IMR-90 (cell line): Measurements from ENCODE around the gene SLC23A1. TPM values are rescaled to one million over a fixed set of nuclear protein-coding genes. Genes with fewer than 3 reads are reported as not detected.

Experiments used
- ATAC-seq: fragments of 200-7000 bp; cut with Tn5 transposase; 2 replicates; pipeline ENCODE4 v1.9.1; 2020; ENCODE audit warnings: low read depth, mild to moderate bottlenecking, moderate library complexity
- BruUV-seq: library from RNA; stranded (reverse); fragments of 400-500 nt; replicated peaks from 2 replicates; lab custom pipeline; 2021; lab: Mats Ljungman, UMichigan
- CTCF ChIA-PET: fragments of 300-600 bp; formaldehyde crosslinking; extraction: SDS; loops from one replicate; lab custom pipeline; 2021; ENCODE audit warnings: antibody characterized with exemption; lab: Yijun Ruan, JAX
- POLR2A ChIA-PET: fragments of 300-600 bp; sonication (Branson Sonifier 250); formaldehyde crosslinking; loops from one replicate; lab custom pipeline; 2022; ENCODE audit warnings: antibody characterized with exemption; ENCODE audit not compliant: unreplicated experiment; lab: Charles Lee
- DNase-seq: peaks from one replicate; pipeline ENCODE4 v3.0.0; 2013
- H2AFZ ChIP-seq: replicated peaks from 2 replicates; pipeline ENCODE3; 2013; ENCODE audit warnings: low read length, mild to moderate bottlenecking; ENCODE audit not compliant: poor library complexity
- H2AK5ac ChIP-seq: 2 replicates; pipeline ENCODE4 v1.6.1; 2013; ENCODE audit warnings: low read depth, low read length, inconsistent platforms
- H2AK9ac ChIP-seq: replicated peaks from 2 replicates; pipeline ENCODE3; 2013; ENCODE audit warnings: mild to moderate bottlenecking, low read depth, low read length, moderate library complexity; ENCODE audit not compliant: poor library complexity
- H2BK120ac ChIP-seq: 2 replicates; pipeline ENCODE4 v1.6.1; 2013; ENCODE audit warnings: low read depth, low read length, inconsistent platforms
- H2BK15ac ChIP-seq: 3 replicates; pipeline ENCODE4 v1.6.1; 2013; ENCODE audit warnings: low read depth, low read length, inconsistent platforms
- H2BK20ac ChIP-seq: 2 replicates; pipeline ENCODE4 v1.6.1; 2013; ENCODE audit warnings: low read depth, mild to moderate bottlenecking, inconsistent platforms, low read length, moderate library complexity
- H2BK5ac ChIP-seq: 2 replicates; pipeline ENCODE4 v1.6.1; 2013; ENCODE audit warnings: mild to moderate bottlenecking, low read depth, low read length, inconsistent platforms; ENCODE audit not compliant: poor library complexity, severe bottlenecking
- H3K14ac ChIP-seq: replicated peaks from 2 replicates; pipeline ENCODE4 v1.6.1; 2013; ENCODE audit warnings: low read depth, low read length, inconsistent platforms
- H3K18ac ChIP-seq: 2 replicates; pipeline ENCODE4 v1.6.1; 2013; ENCODE audit warnings: low read depth, low read length, control low read depth
- H3K23ac ChIP-seq: 2 replicates; pipeline ENCODE4 v1.6.1; 2013; ENCODE audit warnings: low read depth, low read length, inconsistent platforms
- H3K27ac ChIP-seq: 2 replicates; pipeline ENCODE4 v1.5.1; 2013; ENCODE audit warnings: mild to moderate bottlenecking, control low read depth, low read length; ENCODE audit not compliant: insufficient read depth
- H3K27me3 ChIP-seq: 2 replicates; pipeline ENCODE4 v1.6.1; 2013; ENCODE audit warnings: low read length; ENCODE audit not compliant: control insufficient read depth, insufficient read depth
- H3K36me3 ChIP-seq: 2 replicates; pipeline ENCODE4 v1.6.1; 2013; ENCODE audit warnings: low read length, mixed read lengths; ENCODE audit not compliant: control insufficient read depth, insufficient read depth
- H3K4ac ChIP-seq: 2 replicates; pipeline ENCODE4 v1.6.1; 2013; ENCODE audit warnings: low read depth, low read length, inconsistent platforms
- H3K4me1 ChIP-seq: 2 replicates; pipeline ENCODE4 v1.6.1; 2013; ENCODE audit warnings: low read length, mixed read lengths; ENCODE audit not compliant: control insufficient read depth, insufficient read depth
- H3K4me2 ChIP-seq: 2 replicates; pipeline ENCODE4 v1.6.1; 2013; ENCODE audit warnings: low read depth, mild to moderate bottlenecking, control low read depth, low read length, moderate library complexity
- H3K4me3 ChIP-seq: 2 replicates; pipeline ENCODE4 v1.5.1; 2013; ENCODE audit warnings: low read depth, mild to moderate bottlenecking, control low read depth, low read length, moderate library complexity; ENCODE audit not compliant: insufficient read depth
- H3K56ac ChIP-seq: 2 replicates; pipeline ENCODE4 v1.6.1; 2013; ENCODE audit warnings: low read length, inconsistent platforms; ENCODE audit not compliant: insufficient read depth; ENCODE audit errors: extremely low read depth
- H3K79me1 ChIP-seq, 2 experiments: 2 replicates each; pipeline ENCODE4 v1.6.1; 2013; ENCODE audit warnings: low read length in 2 of 2, inconsistent platforms in 1 of 2, low read depth in 1 of 2
- H3K9ac ChIP-seq: 2 replicates; pipeline ENCODE4 v1.6.1; 2013; ENCODE audit warnings: low read depth, low read length, control low read depth
- H3K9me1 ChIP-seq: 2 replicates; pipeline ENCODE4 v1.6.1; 2013; ENCODE audit warnings: low read length, inconsistent platforms; ENCODE audit not compliant: insufficient read depth
- H3K9me3 ChIP-seq: 2 replicates; pipeline ENCODE4 v1.6.1; 2013; ENCODE audit warnings: low read length; ENCODE audit not compliant: control insufficient read depth, insufficient read depth
- H4K20me1 ChIP-seq: 2 replicates; pipeline ENCODE4 v1.6.1; 2013; ENCODE audit warnings: low read length, inconsistent platforms; ENCODE audit not compliant: insufficient read depth
- H4K5ac ChIP-seq: 2 replicates; pipeline ENCODE4 v1.6.1; 2013; ENCODE audit warnings: mild to moderate bottlenecking, low read depth, low read length, control low read depth
- H4K8ac ChIP-seq, 2 experiments: 2 replicates each; pipeline ENCODE4 v1.6.1; 2013; ENCODE audit warnings: low read depth in 2 of 2, low read length in 2 of 2, control low read depth in 1 of 2, inconsistent platforms in 1 of 2
- H4K91ac ChIP-seq: 2 replicates; pipeline ENCODE4 v1.6.1; 2013; ENCODE audit warnings: low read depth, low read length, inconsistent platforms; ENCODE audit not compliant: insufficient read depth
- BHLHE40 ChIP-seq: fragments of 150-350 bp; IDR thresholded peaks from 2 replicates; pipeline ENCODE4 v1.6.1; 2016; ENCODE audit warnings: mild to moderate bottlenecking, low read depth, low read length
- CHD1 ChIP-seq: IDR thresholded peaks from 2 replicates; pipeline ENCODE4 v1.6.1; 2012; ENCODE audit warnings: low read depth, low read length, improper control_type of control experiment
- CTCF ChIP-seq: conservative IDR thresholded peaks from 2 replicates; pipeline ENCODE4 v1.5.1; 2012; ENCODE audit warnings: mild to moderate bottlenecking, low read depth, low read length, improper control_type of control experiment
- FOS ChIP-seq: fragments of 150-350 bp; IDR thresholded peaks from 2 replicates; pipeline ENCODE4 v1.6.1; 2016; ENCODE audit warnings: low read depth, low read length
- MAFK ChIP-seq: IDR thresholded peaks from 2 replicates; pipeline ENCODE4 v1.6.1; 2012; ENCODE audit warnings: low read depth, low read length, improper control_type of control experiment
- MAZ ChIP-seq: IDR thresholded peaks from 2 replicates; pipeline ENCODE4 v1.6.1; 2012; ENCODE audit warnings: low read depth, mild to moderate bottlenecking, low read length, improper control_type of control experiment, moderate library complexity, borderline replicate concordance
- MXI1 ChIP-seq: IDR thresholded peaks from 2 replicates; pipeline ENCODE4 v1.6.1; 2012; ENCODE audit warnings: low read depth, mild to moderate bottlenecking, low read length, moderate library complexity, borderline replicate concordance
- NFE2L2 ChIP-seq: fragments of 150-350 bp; IDR thresholded peaks from 2 replicates; pipeline ENCODE4 v1.6.1; 2016; ENCODE audit warnings: low read depth, mild to moderate bottlenecking, low read length
- POLR2A ChIP-seq: IDR thresholded peaks from 2 replicates; pipeline ENCODE4 v1.6.1; 2012; ENCODE audit warnings: mild to moderate bottlenecking, low read depth, low read length
- RAD21 ChIP-seq: IDR thresholded peaks from 2 replicates; pipeline ENCODE4 v1.6.1; 2012; ENCODE audit warnings: low read length, improper control_type of control experiment
- RCOR1 ChIP-seq: IDR thresholded peaks from 2 replicates; pipeline ENCODE4 v1.6.1; 2012; ENCODE audit warnings: mild to moderate bottlenecking, low read length, improper control_type of control experiment; ENCODE audit not compliant: insufficient replicate concordance
- RFX5 ChIP-seq: IDR thresholded peaks from 2 replicates; pipeline ENCODE4 v1.8.0; 2012; ENCODE audit warnings: low read depth, mild to moderate bottlenecking, low read length, moderate library complexity
- SMC3 ChIP-seq: fragments of 150-350 bp; IDR thresholded peaks from 2 replicates; pipeline ENCODE4 v1.6.1; 2016; ENCODE audit warnings: low read depth, mild to moderate bottlenecking, antibody characterized with exemption, low read length, moderate library complexity
- USF2 ChIP-seq: fragments of 150-350 bp; IDR thresholded peaks from 2 replicates; pipeline ENCODE4 v1.6.1; 2017; ENCODE audit warnings: mild to moderate bottlenecking, antibody characterized with exemption, low read length, low read depth
- WGBS, 2 experiments: methylation state at CpG; one replicate each; pipeline versions ENCODE4 v1.1.5 to v1.1.7; 2013; ENCODE audit warnings: missing lambda C conversion rate in 2 of 2; ENCODE audit not compliant: insufficient read length in 1 of 2; ENCODE audit errors: extremely low coverage in 2 of 2; 5-methylcytosine and 5-hydroxymethylcytosine counted together
- dilution Hi-C: fragments of 300-500 bp; cut with HindIII; formaldehyde crosslinking; loops from one replicate; pipeline ENCODE4 v1.14.3; 2018; ENCODE audit warnings: low sequenced_read_pairs; ENCODE audit not compliant: unreplicated experiment
- in situ Hi-C: fragments of 300-500 bp; cut with MboI; formaldehyde crosslinking; loops from 3 replicates; pipeline ENCODE4 v1.14.3; 2019; ENCODE audit warnings: low sequenced_read_pairs, inconsistent platforms, mixed read lengths
- intact Hi-C: fragments of 100-400 bp; cut with micrococcal nuclease; formaldehyde crosslinking; loops from 2 replicates; pipeline ENCODE4 v1.10.0; 2022
- polyA plus RNA-seq, 3 experiments: library from polyadenylated mRNA; depleted of rRNA; stranded (reverse); fragments of >200 nt; gene quantifications; 2 replicates each; pipeline ENCODE4 v1.2.3, GENCODE V29; 2012; ENCODE audit warnings: low replicate concordance in 1 of 3
- total RNA-seq: library from RNA; depleted of rRNA; stranded (reverse); fragments of >200 nt; gene quantifications from 2 replicates; pipeline ENCODE4 v1.2.3, GENCODE V29; 2012
- TF ChIP-seq, protein P1 (sequence below): fragments of 150-350 bp; IDR thresholded peaks from 2 replicates; pipeline ENCODE4 v1.6.1; 2016; ENCODE audit warnings: low read depth, mild to moderate bottlenecking, low read length, moderate library complexity, borderline replicate concordance

The SLC23A1 gene
- total and polyA plus RNA-seq, 2 of the 4 experiments (the other 2 are of a cell fraction), result not detected

- ChIA-PET POLR2A (no interaction called here), CTCF (no interaction called here)
- ATAC-seq, result no peak
- Histone ChIP-seq H2BK15ac (no peak overlapping the region), H4K91ac (no peak overlapping the region), H3K56ac (no peak overlapping the region), H3K4me1 (peaks cover 3% of the 10 kb centered on the region; the same call in 1 of the 2 replicates), H3K27ac (no peak overlapping the region), H2BK120ac (no peak overlapping the region), H3K9me1 (no peaks in the 10 kb centered on the region), H4K20me1 (no peaks in the 10 kb centered on the region), H3K14ac (no peak overlapping the region), H4K5ac (no peak overlapping the region), H3K9ac (no peak overlapping the region), H3K27me3 (no peaks in the 10 kb centered on the region), H3K4me2 (no peak overlapping the region), H2BK5ac (no peak overlapping the region), H3K9me3 (no peaks in the 10 kb centered on the region), H2AFZ (no peak overlapping the region), H2BK20ac (no peak overlapping the region), H4K8ac (no peak overlapping the region), H2AK5ac (no peak overlapping the region), H3K36me3 (peaks cover 5% of the 10 kb centered on the region; the same call in 1 of the 2 replicates), H3K4ac (no peak overlapping the region), H3K23ac (no peak overlapping the region), H2AK9ac (no peak overlapping the region), H3K79me1 (no peaks in the 10 kb centered on the region), H3K4me3 (no peak overlapping the region), H3K18ac (no peak overlapping the region)
- BruUV-seq, result no TSS peak
- in situ Hi-C loops, result no loop called here
- 88% methylated on average over 23 of the region's 28 CpGs; no CpG with 5 or more reads in 1 of the 2 experiments for WGBS, 2 experiments
- DNase-seq, result no peak
- dilution Hi-C loops, result no loop called here
- intact Hi-C loops, result no loop called here
- TF ChIP-seq CHD1 (no peak), POLR2A (no peak), SMC3 (no peak), MAFK (no peak), MAZ (no peak), FOS (no peak), NFE2L2 (no peak), USF2 (no peak), RAD21 (no peak), MXI1 (no peak), BHLHE40 (no peak), RCOR1 (no peak), CTCF (no peak), RFX5 (no peak)
- TF ChIP-seq, protein P1, sequence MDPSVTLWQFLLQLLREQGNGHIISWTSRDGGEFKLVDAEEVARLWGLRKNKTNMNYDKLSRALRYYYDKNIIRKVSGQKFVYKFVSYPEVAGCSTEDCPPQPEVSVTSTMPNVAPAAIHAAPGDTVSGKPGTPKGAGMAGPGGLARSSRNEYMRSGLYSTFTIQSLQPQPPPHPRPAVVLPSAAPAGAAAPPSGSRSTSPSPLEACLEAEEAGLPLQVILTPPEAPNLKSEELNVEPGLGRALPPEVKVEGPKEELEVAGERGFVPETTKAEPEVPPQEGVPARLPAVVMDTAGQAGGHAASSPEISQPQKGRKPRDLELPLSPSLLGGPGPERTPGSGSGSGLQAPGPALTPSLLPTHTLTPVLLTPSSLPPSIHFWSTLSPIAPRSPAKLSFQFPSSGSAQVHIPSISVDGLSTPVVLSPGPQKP, result no peak
Measured at GRCh38 chr5:139381837-139382761, 998 bp downstream of the SLC23A1 start.
